GM12878 (cell line): ENCODE data around the gene HYDIN. TPM values are rescaled to one million over a fixed set of nuclear protein-coding genes. Genes with fewer than 3 reads are reported as not detected.
"Not testable (repeated sequence)": the region's sequence is repeated elsewhere in the genome, so short reads cannot be mapped to it uniquely, and the experiment has no call there.

Experiments used
- ATAC-seq: fragments of 200-7000 bp; cut with Tn5 transposase; 3 replicates; pipeline ENCODE4 v1.9.1; 2020; ENCODE audit warnings: mild to moderate bottlenecking, moderate library complexity
- BruUV-seq: library from RNA; stranded (reverse); fragments of 400-500 nt; replicated peaks from 2 replicates; lab custom pipeline; 2021; lab: Mats Ljungman, UMichigan
- CTCF ChIA-PET: fragments of 300-600 bp; sonication (Branson Sonifier 250); formaldehyde crosslinking; extraction: SDS; loops from one replicate; lab custom pipeline; 2021; ENCODE audit warnings: inconsistent platforms; lab: Yijun Ruan, JAX
- POLR2A ChIA-PET: fragments of 350-600 bp; formaldehyde crosslinking; extraction: SDS; loops from one replicate; lab custom pipeline; 2021; ENCODE audit warnings: inconsistent platforms; lab: Charles Lee
- RAD21 ChIA-PET: fragments of 300-600 bp; sonication (Branson Sonifier 250); formaldehyde crosslinking; loops from one replicate; lab custom pipeline; 2023; ENCODE audit warnings: antibody characterized with exemption; ENCODE audit not compliant: unreplicated experiment; lab: Charles Lee
- SMC1A ChIA-PET: fragments of 300-600 bp; sonication (Branson Sonifier 250); formaldehyde crosslinking; loops from one replicate; lab custom pipeline; 2023; ENCODE audit not compliant: unreplicated experiment, uncharacterized antibody; lab: Charles Lee
- DNase-seq: peaks from one replicate; pipeline ENCODE4 v3.0.0-alpha.2; 2011; ENCODE audit warnings: low read depth, low spot score
- FAIRE-seq: peaks from 3 replicates; lab custom pipeline; 2011; peaks lifted over from hg19 to GRCh38; lab: Jason Lieb, UNC
- H2AFZ ChIP-seq: 2 replicates; pipeline ENCODE4 v1.6.0; 2011; ENCODE audit warnings: low read depth, low read length, control low read depth; ENCODE audit not compliant: control insufficient read depth
- H3K27ac ChIP-seq: 2 replicates; pipeline ENCODE4 v1.5.1; 2011; ENCODE audit warnings: control low read depth; ENCODE audit not compliant: control insufficient read depth, insufficient read depth
- H3K27me3 ChIP-seq, 2 experiments: replicated peaks in 1 of 2; 2 replicates each; pipeline versions ENCODE4 v1.6.0 to v1.6.1; 2011; ENCODE audit warnings: low read length in 1 of 2; ENCODE audit not compliant: control insufficient read depth in 2 of 2, insufficient read depth in 2 of 2
- H3K36me3 ChIP-seq, 2 experiments: 2 replicates each; pipeline ENCODE4 v1.5.1; 2011; ENCODE audit warnings: low read length in 1 of 2; ENCODE audit not compliant: control insufficient read depth in 2 of 2, insufficient read depth in 2 of 2
- H3K4me1 ChIP-seq: 2 replicates; pipeline ENCODE4 v1.6.1; 2011; ENCODE audit warnings: mild to moderate bottlenecking, low read length, moderate library complexity, mixed read lengths; ENCODE audit not compliant: control insufficient read depth, insufficient read depth
- H3K4me2 ChIP-seq: 2 replicates; pipeline ENCODE4 v1.6.0; 2011; ENCODE audit warnings: control low read depth; ENCODE audit not compliant: control insufficient read depth, insufficient read depth
- H3K4me3 ChIP-seq: fragments of 200-600 bp; sonication (generic); 2 replicates; pipeline ENCODE4 v1.5.1; 2016
- H3K79me2 ChIP-seq: 2 replicates; pipeline ENCODE4 v1.6.0; 2011; ENCODE audit warnings: low read length; ENCODE audit not compliant: control insufficient read depth, insufficient read depth
- H3K9ac ChIP-seq: 2 replicates; pipeline ENCODE4 v1.8.0; 2011; ENCODE audit warnings: low read length, control low read depth, mixed read lengths; ENCODE audit not compliant: control insufficient read depth, insufficient read depth
- H3K9me3 ChIP-seq: replicated peaks from 3 replicates; pipeline ENCODE4 v1.5.1; 2011; ENCODE audit warnings: mild to moderate bottlenecking, low read length; ENCODE audit not compliant: control insufficient read depth, insufficient read depth
- H4K20me1 ChIP-seq: 2 replicates; pipeline ENCODE4 v1.6.0; 2011; ENCODE audit not compliant: control insufficient read depth, insufficient read depth
- WGBS: methylation state at CpG from one replicate; pipeline ENCODE4 v1.1.6; 2016; ENCODE audit warnings: low lambda C conversion rate; ENCODE audit not compliant: insufficient replicate concordance, insufficient coverage; ENCODE audit errors: missing lambda C conversion rate; 5-methylcytosine and 5-hydroxymethylcytosine counted together
- in situ Hi-C: fragments of 300-500 bp; cut with MboI; formaldehyde crosslinking; loops from 9 replicates; pipeline ENCODE4 v1.14.3; 2018; ENCODE audit warnings: mixed read lengths
- intact Hi-C: fragments of 100-400 bp; cut with micrococcal nuclease; formaldehyde crosslinking; loops from one replicate; pipeline ENCODE4 v1.14.2; 2022; ENCODE audit not compliant: unreplicated experiment
- polyA plus RNA-seq, 11 experiments: library from polyadenylated mRNA; depleted of rRNA in 4 of 11; unstranded in 6 of 11; stranded (reverse) in 5 of 11; fragments of >200 nt; fragmentation: Nextera tagmentation in 4 of 11; fragmentation: Illumina TruSeq in 1 of 11; extraction: Ambion mirVana in 4 of 11; extraction: Trizol in 1 of 11; gene quantifications; 1 replicate in 1 of 11; 2 replicates in 10 of 11; pipeline versions ENCODE4 v1.2.1 to v1.2.3, GENCODE V29; 2011 to 2016; ENCODE audit warnings: inconsistent platforms in 2 of 11, missing spikeins in 2 of 11, low read depth in 1 of 11
- total RNA-seq, 4 experiments: library from RNA; depleted of rRNA in 3 of 4; stranded (reverse); fragments of >200 nt in 3 of 4; fragmentation: Illumina TruSeq in 1 of 4; extraction: Trizol in 1 of 4; gene quantifications; 2 replicates each; pipeline versions ENCODE4 v1.2.1 to v1.2.3, GENCODE V29; 2013 to 2021

The HYDIN gene
- total and polyA plus RNA-seq, 10 of the 15 experiments (the other 5 are each of a cell fraction or from before 2014, with no cell fraction given) = 0.01 to 0.30 (median 0.10) TPM; not detected in 7

- CTCF ChIA-PET, ATAC-seq, POLR2A ChIA-PET, H2AFZ ChIP-seq, H3K79me2 ChIP-seq, BruUV-seq, H3K4me1 ChIP-seq, SMC1A ChIA-PET, in situ Hi-C loops, FAIRE-seq, H3K4me2 ChIP-seq, H3K27me3 ChIP-seq, H3K27ac ChIP-seq, intact Hi-C loops, H4K20me1 ChIP-seq, DNase-seq, H3K4me3 ChIP-seq, H3K9ac ChIP-seq, H3K36me3 ChIP-seq, RAD21 ChIA-PET, H3K9me3 ChIP-seq: not testable (repeated sequence)
These were observed 299.8 kb downstream of the HYDIN start for GRCh38 chr16:70930757-70931156.

DNA sequence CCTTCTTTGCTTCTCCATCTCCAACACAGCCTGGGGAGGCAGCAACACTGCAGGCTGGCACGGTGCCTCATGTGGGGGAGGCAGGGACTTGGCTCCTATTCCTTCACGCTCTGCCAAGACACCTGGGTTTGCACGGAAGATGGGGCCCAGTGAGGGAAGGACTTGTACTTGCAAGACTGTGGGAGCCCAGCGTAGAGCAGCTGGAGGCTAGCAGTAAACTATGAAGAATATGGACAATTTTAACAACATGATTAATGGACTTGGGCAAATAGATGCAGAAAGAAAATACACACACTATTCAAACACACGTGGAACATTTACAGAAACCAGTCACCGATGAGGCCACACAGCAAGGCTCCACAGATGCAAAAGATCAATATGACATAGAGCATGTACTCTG lies 308.4 kb downstream of the HYDIN start:
- in situ Hi-C loops, CTCF ChIA-PET, intact Hi-C loops, SMC1A ChIA-PET, H3K79me2 ChIP-seq, H3K4me2 ChIP-seq, DNase-seq, ATAC-seq, H3K9me3 ChIP-seq, H3K36me3 ChIP-seq, FAIRE-seq, H3K9ac ChIP-seq, POLR2A ChIA-PET, H3K27ac ChIP-seq, H3K4me3 ChIP-seq, H3K27me3 ChIP-seq, H3K4me1 ChIP-seq, H4K20me1 ChIP-seq, BruUV-seq, RAD21 ChIA-PET, H2AFZ ChIP-seq: not testable (repeated sequence)
- WGBS = 37% methylated on average over 6 of the region's 6 CpGs

GRCh38 chr16:70920661-70921060 lies 309.9 kb downstream of the HYDIN start:
- H3K9ac ChIP-seq, H3K4me3 ChIP-seq, ATAC-seq, H3K36me3 ChIP-seq, intact Hi-C loops, H3K4me2 ChIP-seq, RAD21 ChIA-PET, H3K27ac ChIP-seq, DNase-seq, H3K27me3 ChIP-seq, in situ Hi-C loops, BruUV-seq, SMC1A ChIA-PET, FAIRE-seq, CTCF ChIA-PET, H3K9me3 ChIP-seq, H3K79me2 ChIP-seq, H4K20me1 ChIP-seq, H2AFZ ChIP-seq, POLR2A ChIA-PET, H3K4me1 ChIP-seq: not testable (repeated sequence)
- 36% methylated on average over 17 of the region's 22 CpGs for WGBS

DNA sequence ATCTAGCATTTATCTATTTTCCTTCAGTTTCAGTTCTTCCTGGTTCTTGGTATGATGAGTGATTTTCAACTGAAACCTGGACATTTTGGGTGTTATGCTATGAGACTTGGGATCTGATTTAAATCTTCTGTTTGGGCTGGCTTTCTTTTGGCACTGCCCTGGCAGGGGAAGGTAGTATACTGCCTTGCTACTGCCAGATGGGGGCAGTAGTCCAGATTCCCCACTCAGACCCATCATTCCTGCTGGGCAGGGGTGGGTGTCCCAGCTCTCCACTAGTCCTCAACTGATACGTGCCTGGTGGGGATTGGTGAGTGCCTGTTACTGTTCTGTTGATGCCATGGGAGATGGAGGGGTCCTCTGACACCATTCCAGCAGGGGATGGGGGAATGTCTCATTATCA lies 342.3 kb downstream of the HYDIN start:
- H3K4me3 ChIP-seq, ATAC-seq, H3K4me2 ChIP-seq, H3K79me2 ChIP-seq, H4K20me1 ChIP-seq, in situ Hi-C loops, FAIRE-seq, H3K4me1 ChIP-seq, POLR2A ChIA-PET, RAD21 ChIA-PET, H3K9me3 ChIP-seq, CTCF ChIA-PET, H3K36me3 ChIP-seq, SMC1A ChIA-PET, H3K9ac ChIP-seq, BruUV-seq, H3K27ac ChIP-seq, DNase-seq, H2AFZ ChIP-seq, H3K27me3 ChIP-seq, intact Hi-C loops: not testable (repeated sequence)
- WGBS = no CpG with 5 or more reads among the region's 1 CpG
